ENCODE results near the gene FAM186B. TPM values are rescaled to one million over a fixed set of nuclear protein-coding genes. Genes with fewer than 3 reads are reported as not detected.

Gene FAM186B
- total RNA-seq, 1 donor from 2014 or later, result 1.2 TPM

DNA sequence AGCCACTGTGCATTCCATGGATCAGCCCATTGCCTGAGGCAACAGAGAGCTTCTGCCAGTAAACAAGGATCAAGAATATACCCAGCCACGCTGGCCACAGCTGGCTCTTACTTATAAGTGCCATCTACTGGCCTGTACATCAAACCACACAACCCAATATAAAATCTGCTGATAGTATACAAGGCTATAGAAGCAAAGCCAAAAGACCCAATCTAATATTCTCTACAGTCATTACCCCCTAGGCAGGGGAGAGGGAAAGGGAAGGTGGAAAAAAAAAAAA is 4.4 kb upstream of the FAM186B start:
- ATAC-seq (no peak), DNase-seq (ENCODE audit: low spot score) (no peak)

DNA sequence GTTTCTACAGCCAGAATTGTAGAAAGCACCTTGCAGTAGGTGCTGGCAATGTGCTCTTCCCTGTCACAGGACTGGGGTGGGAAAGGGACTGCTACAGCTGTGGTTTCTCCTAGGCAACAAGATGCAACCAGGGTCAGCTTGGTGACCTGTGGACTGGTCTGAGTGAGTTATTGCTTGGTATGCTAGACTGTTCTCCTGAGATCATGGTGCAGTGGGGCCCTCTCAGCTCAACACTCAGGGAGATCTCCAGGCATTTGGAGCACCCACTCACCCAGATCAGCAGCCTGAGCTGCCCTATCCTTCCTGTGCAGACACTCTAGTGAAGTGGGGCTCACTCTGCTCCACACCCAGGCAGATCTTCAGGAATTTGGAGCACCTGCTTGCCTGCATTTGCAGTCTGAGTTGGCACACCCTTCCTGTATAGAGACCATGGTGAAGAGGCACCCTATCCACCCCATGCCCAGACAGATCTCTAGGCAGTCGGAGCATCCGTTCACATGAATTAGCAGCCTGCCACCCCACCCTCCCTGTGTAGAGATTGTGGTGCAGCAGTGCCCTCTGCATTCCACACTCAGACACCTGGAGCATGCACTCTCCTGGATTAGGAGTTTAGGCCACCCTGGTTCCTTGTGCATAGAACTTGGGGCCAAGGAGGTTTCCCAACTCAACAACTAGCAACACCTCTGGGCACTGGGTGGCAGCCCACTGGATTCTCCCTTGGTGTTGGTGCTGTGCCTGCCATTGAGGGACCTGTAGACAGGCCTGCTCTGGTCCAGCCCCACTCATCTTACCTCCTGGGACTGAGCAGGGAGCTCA is 3.8 kb upstream of the FAM186B start:
- ATAC-seq (no peak), DNase-seq (ENCODE audit: low spot score) (no peak)

DNA sequence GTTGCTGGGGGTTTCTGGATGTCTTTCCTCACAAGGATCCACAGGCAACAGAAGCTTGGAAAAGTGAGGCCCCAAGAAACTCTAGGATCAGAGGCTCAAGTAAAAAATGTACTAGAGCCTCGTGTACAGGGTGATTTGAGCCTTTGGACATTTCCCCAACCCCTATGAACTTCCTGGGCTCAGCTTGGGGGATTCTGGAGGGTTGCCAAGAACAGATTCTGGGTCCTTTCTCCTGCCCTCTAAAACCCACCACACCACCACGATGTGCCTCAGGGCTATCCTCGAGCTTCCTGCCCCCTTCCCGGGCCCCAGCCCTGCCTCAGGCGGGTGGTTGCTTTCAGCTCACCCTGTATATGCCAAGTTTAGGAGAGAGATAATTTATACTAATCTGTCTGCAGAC is 583 bp downstream of the FAM186B start:
- no peak for DNase-seq (ENCODE audit: low spot score)
- ATAC-seq, result no peak

DNA sequence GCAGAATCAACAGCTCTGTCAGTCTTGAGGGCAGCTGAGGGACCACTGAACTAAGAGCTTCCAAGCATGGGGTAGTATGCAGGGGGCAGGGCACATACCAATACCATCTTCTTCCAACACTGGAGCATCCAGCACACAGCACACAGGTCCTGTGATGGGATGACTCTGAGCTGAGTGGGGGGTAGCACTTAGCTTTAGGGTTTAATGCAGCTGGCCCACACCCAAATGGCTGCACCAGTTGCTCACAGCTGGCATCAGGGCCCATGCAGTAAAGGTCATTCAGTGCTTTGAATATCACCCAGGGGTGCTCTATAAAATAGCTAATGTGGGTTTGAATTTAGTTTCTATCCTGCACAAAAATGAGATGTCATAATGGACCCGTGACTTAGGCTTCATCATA is 1.7 kb downstream of the FAM186B start:
- ATAC-seq (no peak), DNase-seq (ENCODE audit: low spot score) (no peak)

DNA sequence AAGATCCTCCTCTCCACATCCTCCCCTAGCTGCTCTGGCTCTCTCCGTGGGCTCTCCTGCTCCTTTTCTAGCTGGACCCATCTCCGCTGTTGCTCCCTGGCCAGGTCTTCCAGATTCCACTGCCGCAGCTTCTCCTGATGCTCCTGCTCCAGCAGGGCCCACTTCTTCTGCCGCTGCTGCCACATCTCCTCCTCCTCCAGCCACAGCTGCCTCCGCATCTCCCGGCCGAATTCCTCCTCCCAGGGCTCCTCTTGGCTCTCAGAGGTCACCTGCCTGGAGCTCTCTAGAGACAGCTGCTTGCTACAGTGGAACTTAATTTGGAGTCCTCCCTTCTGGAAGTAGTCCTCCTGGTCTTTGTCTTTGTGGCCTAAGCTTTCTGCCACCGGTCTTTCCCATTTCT is 5.5 kb downstream of the FAM186B start:
- DNase-seq (ENCODE audit: low spot score) (no peak), ATAC-seq (no peak)

DNA sequence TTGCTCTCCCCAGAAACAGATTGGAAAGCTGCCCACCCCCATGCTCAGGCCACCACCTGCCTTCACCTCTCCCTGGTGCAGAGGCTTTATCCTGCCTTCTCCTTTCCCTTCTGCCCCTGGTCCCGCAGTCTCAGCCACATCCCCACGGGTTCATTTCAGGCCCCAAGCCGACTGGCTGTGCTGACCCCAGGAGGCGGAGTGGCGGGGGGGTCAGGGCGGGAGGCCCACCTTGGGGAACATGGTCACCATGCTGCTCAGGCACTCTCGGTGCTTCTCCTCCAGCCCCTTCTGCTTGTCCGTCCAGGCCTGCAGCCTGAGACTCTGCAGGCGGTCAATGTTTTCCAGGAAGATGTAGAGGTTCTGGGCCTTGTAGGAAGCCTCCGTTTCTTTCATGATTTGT is 6.9 kb downstream of the FAM186B start:
- ATAC-seq (no peak), DNase-seq (ENCODE audit: low spot score) (no peak)

DNA sequence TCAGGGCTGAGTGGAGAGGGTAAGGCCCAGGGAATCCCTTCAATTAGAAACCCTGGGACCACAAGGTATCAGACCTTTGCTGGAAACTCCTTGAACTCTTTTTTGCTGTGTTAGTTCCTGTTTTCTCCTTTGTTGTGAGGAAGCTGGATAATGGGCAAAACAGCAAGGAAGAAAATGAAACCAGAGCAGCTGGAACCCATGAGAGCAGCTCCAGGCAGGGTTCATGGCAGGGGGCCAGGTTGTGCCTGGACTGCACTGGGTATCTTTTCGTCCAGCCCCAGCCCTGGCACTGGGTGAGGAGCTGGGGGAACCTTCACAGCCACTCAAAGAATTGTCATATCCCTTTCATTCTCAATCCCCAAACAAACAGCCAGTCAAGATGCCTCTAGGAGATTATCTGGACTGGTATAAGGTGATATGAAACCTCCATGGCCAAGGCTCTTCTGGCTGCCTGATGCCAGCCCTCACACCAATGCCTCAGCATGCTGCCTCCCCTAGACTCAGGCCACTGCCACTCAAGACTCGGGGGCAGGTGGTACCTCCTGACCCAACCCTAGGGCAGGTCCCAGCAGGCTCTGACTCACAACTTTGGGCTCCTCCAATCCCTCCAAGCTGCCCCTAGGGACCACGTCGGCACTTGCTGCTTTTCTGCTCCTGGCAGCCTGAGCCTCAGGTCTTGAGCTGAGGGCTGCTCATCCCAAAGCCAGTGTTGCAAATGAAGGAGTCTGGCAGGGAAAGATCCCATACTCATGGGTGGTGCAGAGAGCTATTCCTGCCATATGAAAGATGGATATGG is 16.5 kb downstream of the FAM186B start:
- ATAC-seq (no peak), DNase-seq (ENCODE audit: low spot score) (no peak)

DNA sequence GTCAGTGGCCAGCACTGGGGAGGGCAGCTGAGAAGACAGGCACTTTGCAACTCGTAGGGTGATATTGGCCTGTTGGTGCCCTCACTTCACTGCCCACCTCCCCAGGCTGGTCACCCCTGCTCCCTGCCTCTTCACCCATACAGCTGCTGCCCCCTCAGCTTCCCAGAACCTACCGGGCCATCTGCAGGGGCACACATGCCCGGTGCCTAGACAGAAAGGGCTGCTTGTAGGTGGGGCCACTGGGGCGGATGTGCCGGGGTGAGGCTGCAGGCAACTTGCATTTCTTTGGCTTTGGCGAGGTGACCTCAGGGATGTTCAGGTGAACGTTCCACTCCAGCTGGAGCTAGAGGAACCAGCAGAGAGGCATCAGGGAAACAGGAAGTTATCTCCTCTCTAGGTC is 17.2 kb downstream of the FAM186B start:
- no peak for ATAC-seq
- DNase-seq (ENCODE audit: low spot score), result no peak

DNA sequence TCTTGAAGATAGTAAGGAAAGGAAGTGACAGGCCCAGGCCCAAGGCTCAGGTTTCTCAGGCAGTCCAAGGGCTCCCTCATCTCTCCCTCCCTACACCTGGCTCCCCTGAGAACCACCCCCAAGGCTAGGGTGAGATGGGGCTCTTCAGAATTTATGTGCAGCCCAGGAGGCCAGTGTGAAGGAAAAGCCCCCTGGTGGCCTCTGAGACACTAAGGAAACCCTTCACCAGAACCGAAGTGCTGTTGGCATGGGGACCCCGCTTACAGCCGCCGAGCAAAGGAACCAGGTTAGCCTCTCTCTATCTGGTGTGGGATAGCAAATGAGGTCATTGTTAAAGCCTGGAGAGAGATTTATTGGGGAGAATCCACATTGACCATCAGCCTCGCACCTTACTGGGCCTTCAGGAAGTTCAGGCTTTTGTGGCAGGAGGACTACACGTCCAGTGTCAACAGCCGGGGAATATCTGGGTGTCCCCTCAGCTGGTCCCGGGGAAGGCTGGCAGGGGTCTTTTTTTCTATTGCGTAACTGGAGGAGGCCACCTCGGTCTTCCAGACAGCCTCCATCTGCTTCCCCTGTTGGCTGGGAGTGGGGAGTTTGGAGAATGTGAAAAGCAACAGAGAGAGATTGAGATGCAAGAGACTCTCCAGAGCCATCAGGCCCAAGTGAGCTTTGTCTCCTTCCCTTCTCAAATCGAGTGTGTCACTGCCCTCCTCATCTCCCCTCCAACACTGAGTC is 18.1 kb downstream of the FAM186B start:
- no peak for DNase-seq (ENCODE audit: low spot score)
- ATAC-seq, result no peak

DNA sequence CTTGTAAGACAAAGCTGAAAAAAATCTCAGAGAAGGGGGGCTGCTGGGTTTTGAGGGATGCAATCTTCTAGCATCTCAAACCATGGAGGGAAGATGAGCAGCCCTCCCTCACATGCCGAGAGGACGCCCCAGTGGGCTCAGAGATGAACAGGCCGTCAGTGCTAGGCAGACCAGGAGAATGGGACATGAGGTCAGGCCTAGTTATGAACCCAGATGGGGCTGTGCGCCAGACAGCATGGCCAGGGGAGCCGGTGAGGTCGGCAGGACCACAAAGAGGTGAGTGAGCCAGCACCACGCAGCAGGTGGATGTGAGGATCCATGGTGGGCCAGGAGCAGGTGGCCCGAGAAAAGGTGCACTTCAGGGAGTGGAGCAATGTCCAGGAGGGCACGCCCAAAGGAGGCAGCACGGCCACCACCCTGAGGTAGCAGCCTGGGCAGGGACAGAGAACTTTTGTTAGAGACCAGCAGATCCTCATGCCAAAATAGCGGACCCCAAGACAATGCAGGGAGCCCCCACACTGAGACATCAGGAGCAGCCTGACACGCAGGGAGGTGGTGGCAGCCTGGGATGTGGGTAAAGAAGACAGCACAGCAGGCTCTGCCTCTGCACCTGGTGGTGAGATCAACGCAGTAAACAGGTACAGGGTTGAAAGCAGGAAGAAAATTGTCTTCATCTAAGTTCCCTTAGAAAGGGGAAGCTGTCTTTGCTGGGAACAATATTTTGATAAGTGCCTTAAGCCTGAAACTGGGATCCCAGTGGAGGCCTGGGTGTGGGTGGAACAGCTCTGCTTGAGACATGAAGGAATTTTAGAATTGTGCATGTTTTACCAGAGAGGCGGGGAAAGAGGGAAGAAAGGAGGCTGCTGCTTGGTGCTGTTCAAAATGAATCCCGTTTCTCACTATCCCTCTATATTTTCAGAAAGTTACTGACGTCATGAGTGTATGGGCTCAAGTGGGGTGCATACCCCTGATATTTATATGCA is 19.7 kb downstream of the FAM186B start:
- DNase-seq (ENCODE audit: low spot score) (no peak), ATAC-seq (no peak)

DNA sequence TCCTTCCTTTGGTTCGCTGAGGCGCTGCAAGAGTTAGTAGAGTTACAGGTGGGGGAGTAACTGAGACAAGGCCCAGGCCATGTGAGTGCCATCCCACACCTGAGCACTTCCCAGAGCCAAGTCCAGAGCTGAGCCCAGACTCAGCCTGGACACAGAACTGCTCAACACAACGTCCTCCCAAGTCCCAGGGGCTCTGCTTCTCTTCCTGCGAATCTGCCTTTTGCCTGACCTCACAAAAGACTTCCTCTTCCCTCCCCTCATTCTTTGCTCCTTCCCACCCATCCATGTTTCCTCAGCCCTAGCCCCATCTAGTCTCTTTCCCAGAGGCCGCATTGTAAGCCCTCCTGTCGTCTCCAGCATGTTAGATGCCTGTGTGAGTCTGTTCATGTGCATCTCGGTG is 20.8 kb downstream of the FAM186B start:
- DNase-seq (ENCODE audit: low spot score), result no peak
- ATAC-seq, result no peak

DNA sequence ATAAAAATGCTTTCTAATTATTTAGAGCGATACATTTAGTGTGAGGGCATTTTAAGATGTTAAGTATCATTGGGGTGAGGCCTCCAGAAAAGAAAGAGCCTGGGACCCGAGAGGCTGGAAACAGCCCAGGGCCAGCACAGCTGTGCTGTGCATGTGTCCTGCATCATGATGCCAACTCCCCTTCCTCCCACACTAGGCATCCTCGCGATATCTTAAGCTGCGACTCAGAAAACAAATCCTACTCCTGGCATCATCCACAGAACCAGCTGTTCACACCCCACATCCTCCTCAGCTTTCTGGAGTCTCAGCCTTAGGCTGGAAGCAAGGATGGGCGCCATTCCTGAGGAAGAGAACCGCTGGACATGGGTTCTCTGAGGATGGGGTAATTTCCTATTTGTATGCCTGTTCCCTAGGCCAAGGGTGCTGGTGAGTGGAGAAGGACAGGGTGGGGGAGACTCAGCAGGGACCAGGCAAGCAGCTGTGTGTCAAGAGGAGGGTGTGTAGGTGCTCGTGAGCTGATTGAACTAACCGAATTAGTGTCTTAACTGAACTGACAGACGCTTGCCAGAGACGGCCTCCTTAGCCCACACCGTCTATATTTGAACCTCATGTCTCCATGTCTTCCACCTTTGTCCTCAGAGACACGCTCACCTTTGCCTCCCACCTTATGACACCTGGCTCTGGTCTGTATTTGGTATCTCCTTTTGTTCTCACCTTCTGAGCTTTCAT is 21.9 kb downstream of the FAM186B start:
- ATAC-seq, result no peak
- no peak for DNase-seq (ENCODE audit: low spot score)

DNA sequence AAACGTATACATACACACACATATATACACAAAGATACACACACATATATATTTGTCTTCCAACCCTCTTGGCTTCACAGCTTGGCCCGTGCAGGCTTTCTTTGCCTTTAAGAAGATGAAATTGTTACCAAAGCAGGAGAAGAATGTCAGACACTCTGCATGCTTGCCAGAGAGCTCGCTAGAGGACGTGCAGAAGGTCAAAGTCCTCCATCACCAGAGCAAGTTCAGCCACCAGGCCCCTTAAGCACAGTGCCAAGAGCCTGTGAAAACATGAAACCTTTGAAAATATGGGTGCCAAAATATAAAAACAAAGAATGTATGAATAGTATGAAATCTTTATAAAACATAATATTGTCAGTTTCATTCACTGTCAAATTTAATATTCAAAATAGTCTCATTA is 22.6 kb downstream of the FAM186B start:
- ATAC-seq (peak; percentile 45), DNase-seq (ENCODE audit: low spot score) (no peak)

DNA sequence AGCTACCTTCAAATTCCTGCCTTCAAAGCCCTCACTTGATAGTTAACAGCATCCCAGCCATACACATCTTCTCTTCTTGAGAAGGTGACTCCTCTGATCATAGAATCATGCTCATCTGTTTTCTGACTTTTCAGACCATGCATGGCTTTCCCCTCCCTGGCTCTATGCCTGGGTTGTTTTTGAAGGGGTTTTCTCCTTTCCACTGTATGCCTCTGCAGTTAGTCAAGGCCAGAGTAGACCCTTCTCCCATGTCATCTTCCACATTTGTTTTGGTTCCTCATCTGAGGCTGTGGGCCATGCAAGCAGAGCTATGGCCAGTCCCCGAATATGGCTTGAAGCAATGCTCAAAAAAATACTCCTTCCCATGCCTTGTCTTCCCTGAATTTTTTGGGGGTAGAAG is 23.2 kb downstream of the FAM186B start:
- DNase-seq (ENCODE audit: low spot score) (no peak), ATAC-seq (no peak)

DNA sequence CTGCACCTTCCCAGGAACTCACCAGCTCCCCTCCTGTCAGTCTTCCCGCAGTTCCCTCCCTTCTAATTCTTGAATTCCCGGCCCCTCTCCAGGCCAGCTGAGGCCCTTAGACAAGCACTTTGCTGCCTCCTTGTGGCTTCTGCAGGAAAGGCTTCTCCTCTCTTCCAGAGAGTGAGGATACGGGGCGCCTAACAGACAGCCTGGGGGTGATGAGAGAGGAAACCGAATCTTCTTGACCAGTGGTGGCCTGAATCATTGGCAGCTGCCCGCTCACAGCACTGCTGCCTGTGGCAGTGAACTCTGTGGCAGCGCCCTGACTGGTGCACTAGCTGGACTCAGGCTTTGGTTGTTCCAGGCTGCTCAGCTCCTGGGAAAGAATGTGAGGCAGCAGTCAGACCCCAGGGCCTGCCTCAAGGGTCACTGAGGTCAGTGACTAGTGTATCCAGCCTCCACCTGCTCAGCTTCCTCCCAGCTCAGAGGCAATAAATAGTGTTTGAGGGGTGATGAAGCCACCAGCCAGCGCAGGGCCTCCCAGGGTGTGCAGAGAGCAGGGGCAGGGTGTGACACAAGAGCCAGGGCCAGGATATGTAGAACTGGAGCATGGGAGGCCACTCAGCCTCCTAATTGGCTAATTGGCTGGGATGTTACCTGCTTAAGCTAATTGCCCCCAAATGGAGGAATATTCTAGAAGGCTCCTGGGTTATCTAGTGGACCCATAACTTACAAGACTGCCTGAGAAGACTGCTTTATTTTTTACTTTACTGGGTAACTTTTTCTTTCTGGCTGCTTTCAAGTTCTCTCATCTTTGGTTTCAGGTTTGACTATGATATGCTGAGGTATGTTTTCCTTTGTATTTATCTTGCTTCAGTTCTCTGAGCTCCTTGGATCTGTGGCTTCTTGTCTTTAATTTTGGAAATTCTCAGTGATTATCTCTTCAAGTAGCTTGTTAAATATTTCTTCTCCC is 24.6 kb downstream of the FAM186B start:
- ATAC-seq (peak; percentile 95), DNase-seq (ENCODE audit: low spot score) (no peak)

DNA sequence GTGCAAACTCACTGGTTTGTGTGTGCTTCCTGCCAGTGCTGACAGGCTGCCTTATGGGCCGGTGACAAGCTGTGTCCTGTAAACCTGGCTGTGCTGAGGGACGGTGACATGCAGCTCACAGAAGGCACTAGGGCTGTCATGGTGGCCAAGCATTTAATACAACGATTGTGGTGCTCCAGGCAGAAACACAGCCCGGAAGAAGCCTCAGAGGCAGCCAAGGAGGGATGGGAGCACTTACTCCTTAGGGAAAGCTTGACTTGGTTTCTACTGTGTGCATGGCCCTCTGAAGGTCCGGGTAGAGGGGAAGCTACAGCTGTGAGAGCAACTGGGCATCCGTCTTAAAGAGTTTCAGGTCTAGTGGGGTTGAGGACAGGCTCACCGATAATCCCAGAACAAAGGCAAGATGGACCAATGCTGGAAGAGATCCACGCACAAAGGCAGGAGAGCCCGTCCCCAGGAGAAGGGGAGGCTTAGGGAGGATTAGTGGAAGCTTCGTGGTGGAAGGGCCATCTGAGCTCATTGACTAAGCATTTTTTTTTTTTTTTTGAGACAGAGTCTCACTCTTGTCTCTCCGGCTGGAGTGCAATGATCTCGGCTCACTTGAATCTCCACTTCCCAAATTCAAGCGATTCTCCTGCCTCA is 26.8 kb downstream of the FAM186B start:
- ATAC-seq (no peak), DNase-seq (ENCODE audit: low spot score) (no peak)

DNA sequence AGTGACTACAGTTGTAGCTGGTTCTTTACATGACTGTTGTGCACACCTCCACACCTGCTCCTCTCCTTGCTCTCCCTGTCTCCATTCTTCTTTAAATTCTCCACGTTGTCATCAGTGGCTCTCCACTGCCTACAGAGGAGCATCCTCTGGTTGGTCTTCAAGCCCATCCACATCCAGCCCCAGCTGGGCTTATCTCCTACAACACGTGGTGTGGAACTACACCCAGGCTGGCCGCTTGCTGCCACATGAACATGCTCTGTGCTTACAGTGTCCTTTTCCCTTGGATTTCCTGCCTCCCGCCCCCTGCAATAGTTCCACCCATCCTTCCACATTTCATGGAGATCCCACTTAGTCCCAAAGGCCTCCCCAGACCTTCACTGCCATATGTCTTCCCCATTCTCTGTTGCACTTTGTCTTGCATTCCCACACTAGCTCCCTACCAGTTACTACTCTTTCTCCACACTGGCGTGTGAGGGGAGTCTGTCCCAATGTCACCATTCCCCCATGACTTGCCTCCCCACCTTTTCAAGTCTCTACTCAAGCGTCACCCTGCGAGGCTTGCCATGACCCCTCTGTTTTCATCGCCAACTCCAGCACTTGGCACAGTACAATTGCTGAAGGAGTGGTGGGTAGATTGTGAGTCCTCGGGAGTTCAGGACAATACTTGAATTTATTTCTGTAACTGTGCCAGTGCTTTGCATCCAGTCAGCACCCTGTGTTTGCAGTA is 27.7 kb downstream of the FAM186B start:
- no peak for DNase-seq (ENCODE audit: low spot score)
- no peak for ATAC-seq

Measured in left lobe of liver (tissue), 2 donors.